Omental fat pad (tissue), 4 donors: ENCODE measurements around the gene CCNYL1. TPM values are rescaled to one million over a fixed set of nuclear protein-coding genes. Genes with fewer than 3 reads are reported as not detected.
A peak's percentile ranks its signal among the peaks of the same experiment; 100 is the strongest.

Source experiments
- ATAC-seq: fragments of 150-250 bp; one replicate; pipeline ENCODE4 v1.9.1; 2016; ENCODE audit warnings: mild to moderate bottlenecking, moderate library complexity; ENCODE audit not compliant: low FRiP score
- DNase-seq: peaks from one replicate; pipeline ENCODE4 v3.0.0-alpha.2; 2019; ENCODE audit warnings: low spot score
- CTCF ChIP-seq, 3 donors: fragments of 450-650 bp; IDR thresholded peaks; one replicate each; pipeline ENCODE4 v1.5.1; 2016 to 2017; ENCODE audit warnings: antibody characterized with exemption in 3 of 3, mild to moderate bottlenecking in 3 of 3, moderate library complexity in 2 of 3
- total RNA-seq, 4 donors: library from RNA; depleted of rRNA; stranded (reverse); fragments of >200 nt; gene quantifications; one replicate each; pipeline ENCODE4 v1.1.0, GENCODE V29; 2016

The CCNYL1 gene
- total RNA-seq, 4 donors from 2014 or later = 23.2 to 58.4 (median 26.0) TPM

- DNase-seq (no peak), ATAC-seq (no peak)
- no peak for TF ChIP-seq CTCF (IDR thresholded peaks at IDR 0.05)
These were observed 36.6 kb upstream of the CCNYL1 start for GRCh38 chr2:207674826-207675225.

- DNase-seq (no peak), ATAC-seq (peak; percentile 93)
- TF ChIP-seq CTCF (IDR thresholded peaks at IDR 0.05) = no peak
These were observed 34.5 kb upstream of the CCNYL1 start for GRCh38 chr2:207676827-207677354.

GRCh38 chr2:207681431-207681830 lies 30.0 kb upstream of the CCNYL1 start:
- no peak for TF ChIP-seq CTCF (IDR thresholded peaks at IDR 0.05)
- ATAC-seq (no peak), DNase-seq (no peak)

- ATAC-seq = no peak
These were observed 28.9 kb upstream of the CCNYL1 start for GRCh38 chr2:207682557-207682956.

GRCh38 chr2:207683438-207683837 lies 28.0 kb upstream of the CCNYL1 start:
- no peak for ATAC-seq

More at GRCh38 chr2:207682557-207682956, 28.9 kb upstream of the CCNYL1 start:
- TF ChIP-seq CTCF (IDR thresholded peaks at IDR 0.05) = no peak
- DNase-seq = no peak

GRCh38 chr2:207683879-207684627 lies 27.4 kb upstream of the CCNYL1 start:
- TF ChIP-seq CTCF (IDR thresholded peaks at IDR 0.05) = no peak
- ATAC-seq = no peak
- no peak for DNase-seq

More at GRCh38 chr2:207683438-207683837, 28.0 kb upstream of the CCNYL1 start:
- no peak for TF ChIP-seq CTCF (IDR thresholded peaks at IDR 0.05)
- DNase-seq = no peak

- no peak for TF ChIP-seq CTCF (IDR thresholded peaks at IDR 0.05)
- ATAC-seq (no peak), DNase-seq (no peak)
These were observed 24.6 kb upstream of the CCNYL1 start for GRCh38 chr2:207686812-207687211.
